ENCODE measurements around the gene DRD3. TPM values are rescaled to one million over a fixed set of nuclear protein-coding genes. Genes with fewer than 3 reads are reported as not detected.

DRD3 gene
- total RNA-seq, 1 experiment from 2014 or later = not detected

DNA sequence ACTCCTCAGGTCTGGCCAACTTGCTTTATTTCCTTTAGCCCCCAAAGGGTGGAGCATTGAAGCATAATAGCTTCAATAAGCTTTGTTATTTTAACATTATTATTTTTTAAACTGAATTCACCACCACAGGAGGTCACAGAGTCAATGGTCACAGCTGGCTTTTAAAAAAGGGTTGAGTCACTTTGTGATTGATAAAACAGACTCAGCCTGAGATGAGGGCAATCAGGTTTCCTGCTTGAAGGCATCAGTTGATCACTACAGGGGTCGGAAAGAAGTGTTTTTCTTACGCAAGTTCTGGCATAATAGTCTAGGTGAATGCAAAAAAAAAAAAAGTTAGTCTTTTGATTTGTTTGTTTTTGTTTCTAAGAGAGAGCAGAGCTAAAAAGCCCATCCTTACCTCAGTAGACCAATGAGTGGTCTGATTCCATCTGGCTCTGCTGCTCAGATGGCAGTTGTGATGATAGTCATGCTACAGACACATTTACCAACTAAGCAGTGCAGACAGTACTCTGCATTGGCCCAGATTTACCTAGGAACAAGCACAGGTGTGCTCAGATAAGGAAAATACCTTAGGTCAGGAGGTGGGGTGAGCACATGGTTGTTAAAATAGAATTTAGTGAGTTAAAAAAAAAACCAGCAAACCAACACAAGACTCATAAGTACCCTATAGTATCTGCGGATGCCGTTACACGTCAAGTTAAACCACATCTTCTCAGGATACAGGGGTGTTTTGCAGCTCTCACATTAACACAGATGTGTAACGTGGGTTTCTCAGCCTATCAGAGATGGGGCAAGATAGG is 35.9 kb upstream of the DRD3 start:
- no peak overlapping the region for H3K23ac ChIP-seq (ENCODE audit: insufficient read length, low read depth, low read length)
- DNase-seq = no peak
- no peaks in the 10 kb centered on the region for H4K20me1 ChIP-seq (ENCODE audit: control insufficient read depth, insufficient read depth, insufficient read length)

More for the DNA sequence above, 35.9 kb upstream of the DRD3 start:
- TF ChIP-seq, protein P1, sequence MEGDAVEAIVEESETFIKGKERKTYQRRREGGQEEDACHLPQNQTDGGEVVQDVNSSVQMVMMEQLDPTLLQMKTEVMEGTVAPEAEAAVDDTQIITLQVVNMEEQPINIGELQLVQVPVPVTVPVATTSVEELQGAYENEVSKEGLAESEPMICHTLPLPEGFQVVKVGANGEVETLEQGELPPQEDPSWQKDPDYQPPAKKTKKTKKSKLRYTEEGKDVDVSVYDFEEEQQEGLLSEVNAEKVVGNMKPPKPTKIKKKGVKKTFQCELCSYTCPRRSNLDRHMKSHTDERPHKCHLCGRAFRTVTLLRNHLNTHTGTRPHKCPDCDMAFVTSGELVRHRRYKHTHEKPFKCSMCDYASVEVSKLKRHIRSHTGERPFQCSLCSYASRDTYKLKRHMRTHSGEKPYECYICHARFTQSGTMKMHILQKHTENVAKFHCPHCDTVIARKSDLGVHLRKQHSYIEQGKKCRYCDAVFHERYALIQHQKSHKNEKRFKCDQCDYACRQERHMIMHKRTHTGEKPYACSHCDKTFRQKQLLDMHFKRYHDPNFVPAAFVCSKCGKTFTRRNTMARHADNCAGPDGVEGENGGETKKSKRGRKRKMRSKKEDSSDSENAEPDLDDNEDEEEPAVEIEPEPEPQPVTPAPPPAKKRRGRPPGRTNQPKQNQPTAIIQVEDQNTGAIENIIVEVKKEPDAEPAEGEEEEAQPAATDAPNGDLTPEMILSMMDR (conservative IDR thresholded peaks at IDR 0.05) = no peak
- Histone ChIP-seq H2BK20ac (ENCODE audit: low read depth, low read length, poor library complexity, severe bottlenecking) (no peak overlapping the region), H3K18ac (ENCODE audit: insufficient read length, low read depth, low read length) (peak overlapping the region; percentile 58), H3K79me2 (ENCODE audit: insufficient read depth, low read length) (no peaks in the 10 kb centered on the region), H3K4me2 (ENCODE audit: insufficient read depth, insufficient read length, low read length) (peak overlapping the region; percentile 63), H3K4me1 (ENCODE audit: insufficient read depth, low read length) (peaks cover 9% of the 10 kb centered on the region), H3K9me3 (ENCODE audit: control insufficient read depth, low read depth, low read length) (no peaks in the 10 kb centered on the region), H4K91ac (ENCODE audit: insufficient read length, low read depth, low read length) (no peak overlapping the region), H3K27me3 (ENCODE audit: insufficient read depth, low read length) (no peaks in the 10 kb centered on the region; the same call in 1 of the 2 replicates), H3K4ac (ENCODE audit: low read depth, low read length) (no peak overlapping the region), H2BK15ac (ENCODE audit: low read depth, low read length) (no peak overlapping the region), H2AK5ac (ENCODE audit: insufficient read length, low read length) (no peak overlapping the region), H4K8ac (replicated peaks; ENCODE audit: insufficient read length, low read depth, low read length) (no peak overlapping the region), H3T11ph (ENCODE audit: low read length) (no peak overlapping the region), H2BK12ac (ENCODE audit: insufficient read length, low read depth, low read length) (peak overlapping the region; percentile 57), H3K9ac (ENCODE audit: extremely low read depth, insufficient read length, low read length) (no peak overlapping the region), H3K56ac (ENCODE audit: insufficient read length, low read depth, low read length) (peak overlapping the region; percentile 35), H2BK5ac (ENCODE audit: insufficient read length, low read length) (no peak overlapping the region), H2BK120ac (ENCODE audit: low read depth, low read length, poor library complexity, severe bottlenecking) (no peak overlapping the region), H3K23me2 (ENCODE audit: insufficient read length, low read depth, low read length, poor library complexity, severe bottlenecking) (no peaks in the 10 kb centered on the region), H2AFZ (ENCODE audit: low read length) (no peak overlapping the region), H3K79me1 (ENCODE audit: insufficient read depth, low read depth, low read length, poor library complexity, severe bottlenecking) (no peaks in the 10 kb centered on the region), H4K5ac (ENCODE audit: insufficient read length, low read depth, low read length) (no peak overlapping the region), H3K27ac (ENCODE audit: insufficient read length, low read depth, low read length) (peak overlapping the region; percentile 72), H3K14ac (ENCODE audit: insufficient read depth, low read length) (no peak overlapping the region; the same call in 1 of the 2 replicates)
- Mint-ChIP-seq H3K27ac (no peak overlapping the region), H3K27me3 (ENCODE audit: low read depth) (no peaks in the 10 kb centered on the region; the same call in none of the 2 replicates), H3K36me3 (ENCODE audit: insufficient read depth in 1 of 3, low read depth in 3 of 3) (no peaks in the 10 kb centered on the region), H3K4me1 (peaks cover 5 to 9% of the 10 kb centered on the region in 2 experiments), H3K9me3 (peaks cover 0 to 6% of the 10 kb centered on the region in 2 experiments; a peak in 1 of 5 replicates), H3K4me3 (no peak overlapping the region)
- WGBS (ENCODE audit: extremely low coverage, insufficient read length, low lambda C conversion rate) = no CpG with 5 or more reads among the region's 6 CpGs

All from H9 (cell line).